Lower leg skin (tissue), 3 donors: Measurements from ENCODE around the gene ZDHHC1.

Experiments
- CTCF ChIP-seq, 3 donors: fragments of 450-650 bp; IDR thresholded peaks; one replicate each; pipeline ENCODE4 v1.5.1; 2016; ENCODE audit warnings: antibody characterized with exemption in 3 of 3, mild to moderate bottlenecking in 3 of 3, moderate library complexity in 2 of 3
- POLR2A ChIP-seq, 2 donors: fragments of 450-650 bp; IDR thresholded peaks; one replicate each; pipeline ENCODE4 v1.6.1; 2016 to 2017; ENCODE audit warnings: antibody characterized with exemption in 2 of 2, mild to moderate bottlenecking in 1 of 2, moderate library complexity in 1 of 2

- TF ChIP-seq CTCF (IDR thresholded peaks at IDR 0.05): no peak
- TF ChIP-seq POLR2A (IDR thresholded peaks at IDR 0.05): no peak
Measured at GRCh38 chr16:67383284-67383683, 33.0 kb downstream of the ZDHHC1 start.
